ENCODE data around the gene CREB3L2. TPM values are rescaled to one million over a fixed set of nuclear protein-coding genes. Genes with fewer than 3 reads are reported as not detected.
A peak's percentile ranks its signal among the peaks of the same experiment; 100 is the strongest.
"Not testable (repeated sequence)": the region's sequence is repeated elsewhere in the genome, so short reads cannot be mapped to it uniquely, and the experiment has no call there.

The CREB3L2 gene
- polyA plus RNA-seq, 1 donor, result 32.3 TPM

DNA sequence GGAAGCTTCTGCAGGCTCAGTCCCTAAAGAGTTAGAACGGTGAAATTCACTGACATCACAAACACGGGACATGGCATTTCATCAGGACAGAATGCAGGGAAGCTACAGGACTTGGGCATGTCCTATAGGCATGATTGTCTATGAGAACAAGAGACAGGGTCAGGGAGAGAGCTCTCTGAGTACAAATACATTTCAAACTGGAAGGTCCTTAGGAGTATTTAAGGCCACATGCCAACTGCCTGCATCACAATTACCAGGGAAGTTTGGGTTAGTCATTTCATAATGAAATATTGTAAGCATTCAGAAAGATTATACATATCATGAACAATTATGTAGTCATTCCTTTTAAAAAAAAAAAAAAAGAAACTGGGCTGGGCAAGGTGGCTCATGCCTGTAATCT, 71.3 kb downstream of the CREB3L2 start:
- no peak for DNase-seq

DNA sequence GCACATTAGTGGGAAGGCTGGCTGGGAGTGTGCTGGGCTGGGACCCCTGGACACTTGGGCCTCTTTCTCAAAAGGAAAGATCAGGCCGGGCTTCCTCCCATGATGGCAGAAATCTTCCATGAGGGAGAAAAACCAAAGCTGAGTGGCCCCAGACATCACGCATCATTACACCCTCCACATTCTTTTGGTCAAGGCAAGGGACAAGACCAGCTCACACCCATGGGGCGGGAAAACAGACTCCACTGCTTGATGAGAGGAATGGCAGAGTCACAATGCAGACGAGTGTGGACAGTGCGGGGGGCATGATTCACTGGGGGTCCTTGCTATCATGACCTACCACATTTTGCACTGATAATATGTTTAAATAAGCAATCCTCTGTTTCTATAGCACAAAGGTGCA, 73.3 kb downstream of the CREB3L2 start:
- DNase-seq, result no peak

DNA sequence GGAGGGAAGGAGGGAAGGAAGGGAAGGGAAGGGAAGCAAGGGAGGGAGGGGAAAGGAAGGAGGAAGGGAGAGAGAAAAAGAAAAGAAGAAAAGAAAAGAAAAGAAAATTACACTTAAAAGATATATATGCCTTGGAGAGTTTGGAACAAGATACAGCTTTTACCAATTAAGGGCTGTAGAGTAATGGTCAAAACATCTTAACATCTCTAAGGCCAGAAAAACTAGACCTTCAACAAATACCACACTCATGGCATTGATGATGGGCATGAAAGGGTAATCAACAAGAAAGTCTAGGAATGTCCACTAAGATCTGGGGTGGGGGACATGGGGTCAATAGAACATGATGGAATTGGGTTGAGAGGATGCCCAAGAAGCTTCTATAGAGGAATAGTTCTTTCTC, 74.5 kb downstream of the CREB3L2 start:
- no peak for DNase-seq

DNA sequence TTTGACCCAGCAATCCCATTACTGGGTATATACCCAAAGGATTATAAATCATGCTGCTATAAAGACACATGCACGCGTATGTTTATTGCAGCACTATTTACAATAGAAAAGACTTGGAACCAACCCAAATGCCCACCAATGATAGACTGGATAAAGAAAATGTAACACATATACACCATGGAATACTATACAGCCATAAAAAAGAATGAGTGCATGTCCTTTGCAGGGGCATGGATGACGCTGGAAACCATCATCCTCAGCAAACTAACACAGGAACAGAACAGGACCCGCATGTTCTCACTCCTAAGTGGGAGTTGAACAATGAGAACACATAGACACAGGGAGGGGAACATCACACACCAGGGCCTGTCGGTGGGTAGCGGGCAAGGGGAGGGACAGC, 75.7 kb downstream of the CREB3L2 start:
- DNase-seq, result not testable (repeated sequence)

DNA sequence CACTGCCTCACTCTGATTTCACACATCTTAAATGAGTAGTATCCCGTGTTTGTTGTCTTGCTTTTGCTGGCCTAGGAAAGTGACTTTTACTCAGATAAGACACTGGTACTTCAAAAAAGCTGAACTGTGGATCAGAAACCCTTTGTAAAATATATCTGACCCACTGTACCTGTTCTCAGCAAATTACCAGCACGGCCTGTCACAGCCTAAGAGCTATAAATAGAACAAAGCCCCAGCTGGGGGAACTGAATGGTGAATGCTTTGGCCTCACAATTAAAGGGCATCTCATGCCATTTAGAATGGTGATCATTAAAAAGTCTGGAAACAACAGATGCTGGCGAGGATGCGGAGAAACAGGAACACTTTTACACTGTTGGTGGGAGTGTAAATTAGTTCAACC, 76.1 kb downstream of the CREB3L2 start:
- DNase-seq, result no peak

DNA sequence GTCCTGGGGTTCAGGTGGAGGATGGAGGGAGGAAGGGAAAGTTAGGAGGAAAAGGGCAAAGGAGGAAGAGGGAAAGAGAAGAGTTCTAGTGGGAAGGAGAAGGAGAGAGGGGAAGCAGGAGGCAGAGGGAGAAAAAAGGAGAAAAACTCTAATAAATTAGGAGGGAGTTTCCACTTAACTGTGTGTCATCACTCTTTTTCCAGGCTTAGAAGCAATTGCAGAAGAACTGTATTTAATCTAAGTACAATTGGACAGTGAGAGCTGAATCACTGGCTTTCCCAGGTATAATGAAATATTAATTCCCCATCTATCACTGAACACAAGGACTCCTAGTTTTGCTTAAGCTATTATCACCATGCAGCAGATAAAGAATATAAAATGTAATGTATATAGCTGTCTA, 76.8 kb downstream of the CREB3L2 start:
- no peak for DNase-seq

DNA sequence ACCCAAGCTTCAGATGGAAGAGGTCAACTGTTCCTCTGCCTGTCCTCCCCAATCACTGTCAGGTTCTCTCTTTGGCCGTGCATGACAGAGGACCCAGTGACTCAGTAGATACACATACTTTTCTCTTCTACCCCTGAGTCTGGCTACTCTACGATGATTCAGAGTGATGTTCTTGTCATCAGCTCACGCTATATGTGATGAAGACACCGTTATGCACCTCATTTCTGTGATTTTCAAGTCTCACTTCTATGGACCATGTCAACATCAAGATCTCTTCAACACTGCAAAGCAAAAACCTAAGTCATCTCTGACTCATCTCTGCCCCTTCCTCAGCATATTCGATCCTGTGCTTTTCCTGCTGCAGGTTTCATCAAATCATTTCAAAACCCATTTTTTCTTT, 78.5 kb downstream of the CREB3L2 start:
- DNase-seq, result no peak

DNA sequence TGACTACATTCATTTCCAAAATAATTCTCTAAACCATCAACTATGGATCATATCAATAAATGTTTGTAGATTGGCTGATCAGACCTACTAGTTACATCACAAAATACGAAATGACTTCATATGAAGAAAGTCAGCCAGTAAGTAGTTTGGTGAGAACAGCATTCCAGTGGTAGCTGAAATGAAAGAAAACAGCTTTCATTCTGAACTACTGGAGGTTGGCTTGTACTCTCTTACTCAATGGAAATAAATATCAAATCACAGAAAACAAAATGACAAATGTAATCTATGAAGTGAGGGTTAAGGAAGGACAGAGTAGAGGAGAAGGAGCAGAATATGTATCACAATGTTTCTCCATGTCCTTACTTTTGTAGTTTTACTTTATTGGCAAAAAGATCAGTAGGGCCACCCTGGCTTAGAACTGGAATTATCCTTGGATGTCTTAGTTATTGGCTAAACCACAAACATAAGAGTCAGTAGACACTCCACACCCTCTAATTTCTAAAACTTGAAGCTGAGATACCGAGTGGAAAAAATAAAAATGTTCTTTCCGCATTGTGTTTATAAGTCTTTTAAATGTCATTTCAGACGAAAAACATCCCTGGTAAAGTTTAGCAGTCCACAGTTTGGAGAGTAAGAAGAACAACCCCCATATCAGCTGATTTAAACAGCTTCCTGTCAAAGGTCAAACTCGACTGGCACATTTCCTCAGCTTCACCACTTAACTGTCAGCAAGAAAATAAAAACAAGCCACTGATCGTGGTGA, 81.1 kb downstream of the CREB3L2 start:
- no peak for DNase-seq

DNA sequence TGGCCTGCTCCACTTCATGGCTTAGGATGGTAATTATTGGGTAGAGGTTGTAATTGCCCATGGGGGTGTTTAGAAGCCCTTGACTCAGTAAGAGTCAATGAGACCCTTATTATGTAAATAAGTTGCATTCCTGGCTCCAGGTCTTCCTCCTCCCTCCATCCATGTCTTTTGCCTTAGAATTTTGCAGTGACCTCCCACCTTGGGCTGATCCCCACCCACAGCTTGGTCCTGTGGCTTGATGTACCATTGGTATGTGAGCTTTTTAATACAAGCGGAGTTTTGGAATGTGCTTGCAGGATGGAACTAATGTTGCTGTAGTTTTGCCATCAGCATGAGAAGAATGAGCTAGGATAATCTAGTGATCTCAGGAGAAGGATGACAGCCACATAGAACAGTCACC, 81.9 kb downstream of the CREB3L2 start:
- DNase-seq, result no peak

DNA sequence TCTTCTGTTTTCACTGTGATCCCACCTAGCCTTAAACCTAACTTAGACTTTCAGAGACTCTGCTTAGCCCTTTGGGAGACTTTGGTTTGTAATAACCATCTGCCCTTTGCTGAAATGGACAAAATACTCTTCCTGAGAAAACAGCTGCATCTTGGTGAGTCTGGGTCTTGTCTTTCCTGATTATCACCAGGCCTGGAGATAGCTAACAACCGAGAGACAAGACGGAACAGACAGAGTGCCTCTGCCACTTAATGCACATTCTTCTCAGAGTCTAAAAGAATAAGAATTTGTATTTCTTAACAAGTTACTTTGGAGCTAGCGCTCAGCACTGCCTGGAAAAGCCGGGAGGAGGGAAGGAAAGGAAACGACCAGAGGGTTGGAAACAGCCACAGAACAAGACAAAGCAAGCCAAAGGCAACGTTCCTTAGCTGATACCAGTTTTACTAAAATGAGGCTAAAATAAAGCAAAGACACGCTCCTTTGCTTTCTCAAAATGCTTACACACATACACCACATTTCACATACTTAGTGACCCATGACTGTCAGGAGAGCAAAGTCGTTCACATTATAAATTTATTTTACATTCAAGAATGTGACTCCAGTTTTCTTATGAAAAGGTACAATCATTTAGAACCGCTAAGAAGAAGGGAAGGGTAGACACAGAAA, 84.8 kb downstream of the CREB3L2 start:
- no peak for DNase-seq

DNA sequence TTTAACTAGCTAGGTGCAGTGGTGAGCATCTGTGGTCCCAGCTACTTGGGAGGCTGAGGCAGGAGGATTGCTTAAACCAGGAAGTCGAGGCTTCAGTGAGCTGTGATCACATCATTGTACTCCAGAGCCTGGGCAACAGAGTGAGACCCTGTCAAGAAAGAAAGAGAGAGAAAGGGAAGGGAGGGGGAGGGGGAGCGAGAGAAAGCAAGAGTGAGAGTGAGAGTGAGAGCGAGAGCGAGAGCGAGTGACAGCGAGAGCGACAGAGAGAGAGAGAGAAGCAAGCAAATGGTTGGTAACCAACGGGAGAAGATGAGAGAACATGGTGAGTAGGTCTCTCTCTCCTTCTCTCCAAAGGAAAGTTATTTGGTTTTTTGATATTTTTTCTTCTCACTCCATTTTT, 85.3 kb downstream of the CREB3L2 start:
- no peak for DNase-seq

DNA sequence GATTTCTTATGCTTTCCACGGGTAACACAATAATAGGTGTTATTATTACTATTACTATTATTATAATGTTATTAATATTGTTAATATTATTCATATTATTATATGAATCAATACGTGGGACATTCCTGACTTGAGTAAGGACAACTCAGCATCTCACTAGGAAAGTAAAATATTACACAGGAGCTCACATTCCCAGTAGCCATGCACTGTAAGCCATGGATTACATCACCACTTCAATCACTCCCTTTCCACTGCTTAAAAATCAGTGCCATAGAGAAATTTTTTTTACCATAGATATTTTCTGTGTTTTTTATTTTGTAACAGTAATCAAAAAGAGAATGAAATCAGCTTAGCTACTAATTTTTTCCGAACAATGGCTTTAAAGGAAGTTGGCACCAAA, 86.6 kb downstream of the CREB3L2 start:
- DNase-seq, result no peak

DNA sequence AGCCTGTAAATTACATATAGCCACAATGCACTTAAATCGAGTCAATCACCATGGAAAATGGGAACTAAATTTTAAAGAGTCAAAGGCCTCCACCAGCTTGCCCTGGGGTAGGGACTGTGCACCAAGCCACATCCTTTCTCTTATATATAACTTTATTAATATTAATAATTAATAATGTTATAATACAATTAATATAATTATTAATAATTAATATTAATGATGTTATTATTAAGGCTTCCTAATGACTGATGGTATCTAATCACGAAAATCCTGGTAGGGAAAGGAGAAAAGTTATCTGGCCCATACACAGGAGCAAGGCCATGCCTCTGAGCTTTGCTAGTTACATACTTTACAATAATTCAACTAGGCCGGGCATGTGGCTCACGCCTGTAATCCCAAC, 87.9 kb downstream of the CREB3L2 start:
- no peak for DNase-seq

DNA sequence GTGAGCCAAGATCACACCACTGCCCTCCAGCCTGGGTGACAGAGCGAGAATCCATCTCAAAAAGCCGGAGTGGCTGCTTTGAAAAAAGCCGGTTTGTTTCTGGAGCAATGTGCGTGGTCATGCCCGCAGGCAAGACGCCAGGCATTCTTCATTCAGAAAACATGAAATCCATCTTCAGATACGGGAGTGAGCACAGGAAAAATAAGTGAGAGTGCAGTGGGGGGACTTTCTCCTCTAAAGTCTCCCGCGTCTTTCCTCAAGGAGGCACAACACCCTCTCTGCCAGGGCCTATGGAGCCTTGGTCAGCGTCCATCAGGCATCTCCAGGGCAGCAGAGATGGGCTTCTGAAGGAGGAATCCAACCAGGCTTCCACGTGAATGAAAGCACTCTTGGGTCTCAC, 92.8 kb downstream of the CREB3L2 start:
- no peak for DNase-seq

DNA sequence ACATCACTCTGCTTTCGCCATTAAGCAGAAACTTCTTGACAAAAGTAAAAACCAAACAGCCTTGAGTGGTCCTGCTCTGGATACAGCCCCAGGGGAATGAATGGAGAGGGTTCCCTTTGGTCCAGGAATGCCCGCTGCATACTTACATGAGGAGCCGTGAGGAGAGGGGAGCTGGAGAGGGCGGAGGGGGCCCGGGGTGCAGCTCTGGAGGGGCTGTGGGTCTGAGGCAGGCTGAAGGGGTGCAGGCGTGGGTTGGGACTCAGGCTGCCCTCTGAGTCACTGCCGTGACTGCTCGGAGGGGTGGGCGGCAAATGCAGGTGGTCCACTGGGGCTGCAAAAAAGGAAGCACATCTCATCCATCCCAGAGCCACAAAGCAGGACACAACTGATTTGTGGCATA, 93.8 kb downstream of the CREB3L2 start:
- DNase-seq, result no peak

DNA sequence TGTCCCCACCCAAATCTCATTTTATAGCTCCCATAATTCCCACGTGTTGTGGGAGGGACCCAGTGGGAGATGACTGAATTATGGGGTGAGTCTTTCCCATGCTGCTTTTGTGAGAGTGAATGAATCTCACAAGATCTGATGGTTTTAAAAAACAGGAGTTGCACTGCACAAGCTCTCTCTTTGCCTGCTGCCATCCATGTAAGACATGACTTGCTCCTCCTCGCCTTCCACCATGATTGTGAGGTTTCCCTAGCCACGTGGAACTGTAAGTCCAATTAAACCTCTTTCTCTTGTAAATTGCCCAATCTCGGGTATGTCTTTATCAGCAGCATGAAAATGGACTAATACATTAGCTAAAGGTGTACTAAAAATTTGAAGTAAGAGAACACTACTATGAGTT, 95.2 kb downstream of the CREB3L2 start:
- not testable (repeated sequence) for DNase-seq

DNA sequence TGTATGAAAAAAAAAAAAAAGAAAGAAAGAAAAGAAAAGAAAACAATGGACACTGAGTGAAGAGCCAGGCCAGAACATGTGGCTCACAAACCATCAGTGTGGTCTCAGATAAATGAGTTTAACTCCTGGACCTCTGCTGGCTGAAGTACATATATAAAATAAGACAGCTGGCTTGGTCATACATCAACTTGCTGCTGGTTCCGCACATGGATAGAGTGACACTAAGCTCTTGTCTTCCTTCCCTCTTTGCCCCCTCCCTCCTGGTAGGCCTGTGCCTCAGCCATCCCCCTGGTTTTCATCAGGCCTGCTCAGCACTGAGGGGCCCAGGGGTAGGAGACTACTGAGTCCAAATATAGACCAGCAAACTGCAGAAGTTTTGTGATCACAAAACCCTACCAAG, 97.1 kb downstream of the CREB3L2 start:
- peak; percentile 22 for DNase-seq

DNA sequence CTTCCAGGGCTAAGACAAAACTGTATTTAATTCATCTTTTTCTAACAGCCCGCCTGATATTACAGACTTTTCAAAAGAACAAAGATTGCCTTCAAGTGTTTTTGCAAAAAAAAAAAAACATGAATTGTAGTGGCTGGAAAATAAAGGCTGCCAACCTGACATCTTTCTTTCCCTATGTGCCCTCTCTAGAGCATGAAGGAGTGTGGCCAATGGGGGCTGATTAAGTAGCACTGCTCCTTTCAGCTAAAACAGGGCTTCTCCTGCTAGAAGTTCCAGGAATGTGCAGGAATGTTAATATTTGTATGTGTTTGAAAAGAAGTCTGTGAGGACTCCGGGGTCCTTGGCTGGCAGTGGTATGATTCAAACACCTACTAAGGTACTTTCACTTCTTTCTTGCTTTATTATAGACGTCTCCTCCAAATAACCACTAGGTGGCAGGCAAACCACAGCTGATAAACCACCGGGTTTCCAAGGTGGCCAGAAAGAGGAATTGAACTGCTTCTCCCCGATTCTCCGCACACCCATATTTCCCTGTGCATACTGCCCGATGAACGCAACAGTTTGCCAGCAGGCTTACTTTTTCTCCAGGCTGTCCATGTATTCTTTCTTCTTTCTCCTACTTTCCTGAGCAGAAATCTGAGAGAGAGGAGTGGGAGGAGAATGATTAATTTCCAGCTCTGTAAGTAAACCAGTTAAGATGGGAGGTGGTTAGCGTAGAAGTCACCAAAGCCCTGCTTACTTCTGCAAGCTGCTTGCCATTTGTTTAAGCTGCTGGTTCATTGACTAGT, 98.3 kb downstream of the CREB3L2 start:
- DNase-seq, result peak; percentile 74

DNA sequence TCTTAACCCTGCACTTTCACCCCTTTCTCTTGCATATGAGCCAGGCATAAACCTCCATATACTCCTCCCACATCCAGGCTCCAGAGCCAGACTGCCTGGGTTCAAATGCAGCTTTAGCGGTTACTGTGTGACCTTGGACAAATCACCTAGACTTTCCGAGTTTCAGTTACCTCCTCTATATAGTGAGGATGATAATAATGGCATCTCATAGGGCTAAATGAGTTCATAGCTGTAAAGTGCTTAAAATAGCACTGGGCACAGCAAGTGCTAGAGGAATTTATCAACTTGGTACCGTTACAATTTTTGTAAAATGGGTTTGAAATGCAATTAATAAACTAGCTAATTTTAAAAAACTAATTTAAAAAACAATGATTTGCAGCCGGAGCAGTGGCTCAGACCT, 101.7 kb downstream of the CREB3L2 start:
- no peak for DNase-seq

DNA sequence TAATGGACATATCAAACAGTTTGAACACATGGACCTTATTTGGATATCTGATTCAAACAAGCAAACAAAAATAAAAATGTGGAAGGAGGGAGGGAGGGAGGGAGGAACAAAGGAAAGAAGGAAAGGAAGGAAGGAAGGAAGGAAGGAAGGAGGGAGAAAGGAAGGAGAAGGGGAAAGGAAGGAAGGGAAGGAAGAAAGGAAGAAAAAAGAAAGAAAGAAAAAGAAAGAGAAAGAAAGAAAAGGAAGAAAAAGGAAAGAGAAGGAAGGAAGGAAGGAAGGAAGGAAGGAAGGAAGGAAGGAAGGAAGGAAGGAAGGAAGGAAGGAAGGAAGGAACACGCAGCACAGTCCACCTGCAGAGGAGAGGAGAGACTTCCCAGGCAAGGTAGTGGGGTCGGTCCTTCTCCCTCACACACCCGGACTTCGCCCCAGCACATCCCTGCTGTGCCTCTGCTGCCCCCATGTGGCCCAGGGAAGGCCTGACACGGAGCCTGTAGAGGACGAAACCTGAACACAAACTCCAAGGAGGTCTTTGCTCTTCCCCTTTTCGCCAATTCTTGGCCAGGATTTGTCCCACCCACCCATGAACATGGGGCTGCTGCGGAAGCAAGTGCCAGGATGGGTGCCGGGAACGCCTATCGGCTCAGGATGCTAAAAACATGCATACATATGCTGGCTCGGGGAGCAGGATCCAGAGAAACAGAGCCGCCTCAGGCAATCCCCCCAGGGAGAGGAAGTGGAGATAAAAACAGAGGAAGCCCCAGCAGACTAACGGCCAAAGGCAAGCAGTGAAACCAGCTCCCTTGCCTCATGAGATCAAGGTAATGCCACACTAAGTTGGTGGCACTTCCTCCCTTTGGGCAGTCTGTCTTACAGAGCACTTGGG, 102.8 kb downstream of the CREB3L2 start:
- peak; percentile 84 for DNase-seq

DNA sequence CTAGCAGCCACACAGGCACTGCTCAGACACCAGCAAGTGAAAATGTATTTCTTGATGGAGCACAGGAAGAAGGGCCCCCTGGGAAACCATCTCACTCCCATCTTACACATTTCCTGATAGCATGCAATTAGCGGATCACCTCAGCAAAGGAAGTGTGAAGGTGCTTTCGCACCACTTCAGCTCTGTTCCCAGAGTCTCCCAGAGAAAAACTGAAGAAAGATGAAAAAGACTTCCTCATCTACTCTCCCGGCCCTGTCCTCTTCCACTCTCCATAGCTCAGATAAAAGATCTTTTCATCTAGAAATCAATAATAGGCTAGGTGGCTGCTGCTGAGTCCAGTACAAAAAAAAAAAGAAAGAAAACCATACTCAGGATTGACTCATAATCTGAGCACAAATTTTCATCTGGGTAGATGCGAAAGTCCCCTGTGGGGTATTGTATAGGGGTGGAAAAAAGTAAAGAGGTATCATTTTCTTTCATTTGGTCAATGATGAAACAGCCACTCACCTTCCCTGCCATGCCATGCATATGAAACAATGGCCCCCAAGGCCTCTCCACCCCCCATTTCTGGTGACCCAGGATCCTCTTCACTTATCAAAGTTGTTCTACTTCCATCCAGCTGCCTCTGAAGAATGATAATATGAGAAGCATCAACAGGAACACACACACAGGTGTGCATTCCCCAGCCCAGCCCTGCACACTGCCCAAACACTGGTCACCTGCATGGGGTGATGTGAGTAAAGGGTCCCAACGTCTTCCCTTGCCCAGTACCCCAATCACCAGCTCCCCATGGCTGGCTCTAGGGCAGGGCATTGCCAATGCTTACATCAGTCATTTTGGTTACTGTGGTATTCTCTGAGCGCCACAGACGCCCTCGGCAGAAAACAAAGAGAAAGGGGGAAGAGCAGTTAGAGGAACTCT, 106.3 kb downstream of the CREB3L2 start:
- DNase-seq, result no peak
